HEK293 (cell line): ENCODE results near the gene KATNB1.

Source experiments
- CTCF ChIA-PET: fragments of 350-600 bp; formaldehyde crosslinking; extraction: SDS; loops from one replicate; lab custom pipeline; 2021; ENCODE audit warnings: antibody characterized with exemption; lab: Yijun Ruan, JAX
- POLR2A ChIA-PET: fragments of 300-600 bp; formaldehyde crosslinking; extraction: SDS; loops from one replicate; lab custom pipeline; 2020; ENCODE audit warnings: antibody characterized with exemption, inconsistent platforms; lab: Yijun Ruan, JAX
- H3K27ac ChIP-seq: fragments of 200-500 bp; sonication (Bioruptor generic); 2 replicates; pipeline ENCODE4 v1.5.1; 2014; ENCODE audit warnings: low read depth, low read length, control low read depth, inconsistent platforms; ENCODE audit errors: extremely low read depth
- H3K36me3 ChIP-seq, 2 experiments: fragments of 200-500 bp in 1 of 2; sonication (Bioruptor generic) in 1 of 2; 1 replicate in 1 of 2; 2 replicates in 1 of 2; pipeline ENCODE4 v1.5.1; 2014 to 2017; ENCODE audit warnings: inconsistent platforms in 2 of 2, low read length in 2 of 2; ENCODE audit not compliant: control insufficient read depth in 2 of 2, insufficient read depth in 1 of 2
- H3K4me1 ChIP-seq: fragments of 200-500 bp; sonication (Bioruptor generic); 2 replicates; pipeline ENCODE4 v1.5.1; 2014; ENCODE audit warnings: mild to moderate bottlenecking, low read length, inconsistent platforms; ENCODE audit not compliant: control insufficient read depth, insufficient read depth
- H3K4me3 ChIP-seq: 2 replicates; pipeline ENCODE4 v1.5.1; 2011; ENCODE audit warnings: low read depth, mild to moderate bottlenecking, control low read depth, low read length, moderate library complexity
- H3K9me3 ChIP-seq: fragments of 200-500 bp; sonication (Bioruptor generic); 2 replicates; pipeline ENCODE4 v1.5.1; 2014; ENCODE audit warnings: low read depth, low read length, inconsistent platforms; ENCODE audit not compliant: control insufficient read depth, insufficient read depth
- BCL11B ChIP-seq: fragments of 450-650 bp; formaldehyde crosslinking; IDR thresholded peaks from 2 replicates; pipeline ENCODE4 v1.5.1; 2016; ENCODE audit warnings: low read depth, missing biosample characterization, missing genetic modification characterization
- GLIS1 ChIP-seq: fragments of 450-650 bp; formaldehyde crosslinking; IDR thresholded peaks from 2 replicates; pipeline ENCODE4 v1.5.1; 2016; ENCODE audit warnings: missing biosample characterization, missing genetic modification characterization
- IKZF3 ChIP-seq: fragments of 450-650 bp; IDR thresholded peaks from 2 replicates; pipeline ENCODE4 v1.5.0; 2018; ENCODE audit warnings: missing biosample characterization, mild to moderate bottlenecking, missing genetic modification characterization, moderate library complexity
- KLF1 ChIP-seq: fragments of 450-650 bp; formaldehyde crosslinking; IDR thresholded peaks from 2 replicates; pipeline ENCODE4 v1.5.1; 2016; ENCODE audit warnings: missing biosample characterization, missing genetic modification characterization
- KLF8 ChIP-seq: fragments of 450-650 bp; formaldehyde crosslinking; IDR thresholded peaks from 2 replicates; pipeline ENCODE4 v1.5.1; 2016; ENCODE audit warnings: missing biosample characterization, missing genetic modification characterization
- KLF9 ChIP-seq: fragments of 450-650 bp; formaldehyde crosslinking; IDR thresholded peaks from 2 replicates; pipeline ENCODE4 v1.5.1; 2016; ENCODE audit warnings: missing biosample characterization, missing genetic modification characterization, low read depth
- MZF1 ChIP-seq: fragments of 450-650 bp; formaldehyde crosslinking; IDR thresholded peaks from 2 replicates; pipeline ENCODE4 v1.5.1; 2017; ENCODE audit warnings: missing biosample characterization, missing genetic modification characterization, borderline replicate concordance
- PATZ1 ChIP-seq: fragments of 450-650 bp; formaldehyde crosslinking; IDR thresholded peaks from 2 replicates; pipeline ENCODE4 v1.5.1; 2016; ENCODE audit warnings: missing biosample characterization, missing genetic modification characterization
- REPIN1 ChIP-seq: fragments of 450-650 bp; formaldehyde crosslinking; IDR thresholded peaks from 2 replicates; pipeline ENCODE4 v1.5.1; 2017; ENCODE audit warnings: missing biosample characterization, missing genetic modification characterization, low read depth
- SCRT2 ChIP-seq: fragments of 450-650 bp; formaldehyde crosslinking; IDR thresholded peaks from 2 replicates; pipeline ENCODE4 v1.5.1; 2016; ENCODE audit warnings: missing biosample characterization, missing genetic modification characterization
- SP2 ChIP-seq: fragments of 450-650 bp; formaldehyde crosslinking; IDR thresholded peaks from 2 replicates; pipeline ENCODE4 v1.5.1; 2016; ENCODE audit warnings: missing biosample characterization, missing genetic modification characterization
- SP3 ChIP-seq: fragments of 450-650 bp; formaldehyde crosslinking; IDR thresholded peaks from 2 replicates; pipeline ENCODE4 v1.5.1; 2016; ENCODE audit warnings: missing biosample characterization, missing genetic modification characterization
- YY2 ChIP-seq: fragments of 450-650 bp; formaldehyde crosslinking; IDR thresholded peaks from 2 replicates; pipeline ENCODE4 v1.5.1; 2016; ENCODE audit warnings: missing biosample characterization, missing genetic modification characterization
- ZBTB17 ChIP-seq: fragments of 450-650 bp; formaldehyde crosslinking; IDR thresholded peaks from 2 replicates; pipeline ENCODE4 v1.5.1; 2016; ENCODE audit warnings: missing biosample characterization, missing genetic modification characterization
- ZBTB48 ChIP-seq: fragments of 450-650 bp; formaldehyde crosslinking; IDR thresholded peaks from 2 replicates; pipeline ENCODE4 v1.5.1; 2016; ENCODE audit warnings: missing biosample characterization, missing genetic modification characterization
- ZBTB6 ChIP-seq: fragments of 450-650 bp; formaldehyde crosslinking; IDR thresholded peaks from 2 replicates; pipeline ENCODE4 v1.5.1; 2017; ENCODE audit warnings: missing biosample characterization, missing genetic modification characterization
- ZBTB8A ChIP-seq: fragments of 450-650 bp; formaldehyde crosslinking; IDR thresholded peaks from 2 replicates; pipeline ENCODE4 v1.5.1; 2016; ENCODE audit warnings: missing biosample characterization, missing genetic modification characterization
- ZEB2 ChIP-seq: fragments of 450-650 bp; formaldehyde crosslinking; IDR thresholded peaks from 2 replicates; pipeline ENCODE4 v1.5.1; 2016; ENCODE audit warnings: missing biosample characterization, missing genetic modification characterization
- ZNF148 ChIP-seq: fragments of 450-650 bp; formaldehyde crosslinking; IDR thresholded peaks from 2 replicates; pipeline ENCODE4 v1.5.0; 2017; ENCODE audit warnings: missing biosample characterization, missing genetic modification characterization, borderline replicate concordance
- ZNF169 ChIP-seq: fragments of 450-650 bp; formaldehyde crosslinking; IDR thresholded peaks from 2 replicates; pipeline ENCODE4 v1.5.1; 2016; ENCODE audit warnings: missing biosample characterization, missing genetic modification characterization
- ZNF335 ChIP-seq: fragments of 450-650 bp; formaldehyde crosslinking; conservative IDR thresholded peaks from 2 replicates; pipeline ENCODE4 v1.5.1; 2016; ENCODE audit warnings: missing biosample characterization, missing genetic modification characterization
- ZNF423 ChIP-seq: fragments of 450-650 bp; formaldehyde crosslinking; IDR thresholded peaks from 2 replicates; pipeline ENCODE4 v1.5.1; 2016; ENCODE audit warnings: missing biosample characterization, missing genetic modification characterization
- ZNF433 ChIP-seq: fragments of 450-650 bp; formaldehyde crosslinking; IDR thresholded peaks from 2 replicates; pipeline ENCODE4 v1.5.1; 2016; ENCODE audit warnings: missing biosample characterization, missing genetic modification characterization, low read depth
- ZNF544 ChIP-seq: fragments of 450-650 bp; formaldehyde crosslinking; IDR thresholded peaks from 2 replicates; pipeline ENCODE4 v1.5.0; 2017; ENCODE audit warnings: missing biosample characterization, missing genetic modification characterization
- ZNF624 ChIP-seq: fragments of 450-650 bp; formaldehyde crosslinking; IDR thresholded peaks from 2 replicates; pipeline ENCODE4 v1.5.1; 2017; ENCODE audit warnings: missing biosample characterization, missing genetic modification characterization
- ZNF660 ChIP-seq: fragments of 450-650 bp; IDR thresholded peaks from 2 replicates; pipeline ENCODE4 v1.5.1; 2018; ENCODE audit warnings: missing biosample characterization, mild to moderate bottlenecking, missing genetic modification characterization
- ZNF707 ChIP-seq: fragments of 450-650 bp; formaldehyde crosslinking; IDR thresholded peaks from 2 replicates; pipeline ENCODE4 v1.5.1; 2016; ENCODE audit warnings: missing biosample characterization, missing genetic modification characterization
- ZNF768 ChIP-seq: fragments of 450-650 bp; formaldehyde crosslinking; IDR thresholded peaks from 2 replicates; pipeline ENCODE4 v1.5.1; 2018; ENCODE audit warnings: missing biosample characterization, mild to moderate bottlenecking, missing genetic modification characterization
- ZNF777 ChIP-seq: fragments of 450-650 bp; formaldehyde crosslinking; IDR thresholded peaks from 2 replicates; pipeline ENCODE4 v1.5.1; 2017; ENCODE audit warnings: missing biosample characterization, missing genetic modification characterization, borderline replicate concordance
- ZNF791 ChIP-seq: fragments of 450-650 bp; formaldehyde crosslinking; IDR thresholded peaks from 2 replicates; pipeline ENCODE4 v1.5.1; 2016; ENCODE audit warnings: missing biosample characterization, missing genetic modification characterization
- TF ChIP-seq, protein P1 (sequence below): fragments of 450-650 bp; formaldehyde crosslinking; IDR thresholded peaks from 2 replicates; pipeline ENCODE4; 2016; ENCODE audit warnings: missing biosample characterization, missing genetic modification characterization
- TF ChIP-seq, protein P2 (sequence below): fragments of 450-650 bp; formaldehyde crosslinking; IDR thresholded peaks from 2 replicates; pipeline ENCODE4 v1.5.1; 2016; ENCODE audit warnings: missing biosample characterization, missing genetic modification characterization

Gene KATNB1

GRCh38 chr16:57801809-57802340 is 66.3 kb downstream of the KATNB1 start:
- POLR2A ChIA-PET: interaction anchor here (1.9 kb wide), 1 partner anchor 8 kb away, joined by 7 read pairs; no protein-coding TSS in a partner anchor
- Histone ChIP-seq H3K36me3 (peaks cover 0 to 7% of the 10 kb centered on the region in 2 experiments; a peak in 1 of 3 replicates), H3K4me1 (peaks cover 3% of the 10 kb centered on the region; the same call in 1 of the 2 replicates), H3K9me3 (no peaks in the 10 kb centered on the region), H3K4me3 (peak overlapping the region; percentile 49), H3K27ac (peak overlapping the region; percentile 50; the same call in 1 of the 2 replicates)
- CTCF ChIA-PET: interaction anchor here (2.7 kb wide), 1 partner anchor 61 kb away, joined by 13 read pairs; no protein-coding TSS in a partner anchor
- peak; percentile 16; the same call in 1 of the 2 replicates for TF ChIP-seq ZNF423 (tag by site-specific recombination)
- TF ChIP-seq KLF9 (tag by site-specific recombination): 0 out of 2 replicates have a peak, but pooled peaks have one; percentile 29
- TF ChIP-seq YY2 (tag by site-specific recombination): no peak
- TF ChIP-seq, protein P1, sequence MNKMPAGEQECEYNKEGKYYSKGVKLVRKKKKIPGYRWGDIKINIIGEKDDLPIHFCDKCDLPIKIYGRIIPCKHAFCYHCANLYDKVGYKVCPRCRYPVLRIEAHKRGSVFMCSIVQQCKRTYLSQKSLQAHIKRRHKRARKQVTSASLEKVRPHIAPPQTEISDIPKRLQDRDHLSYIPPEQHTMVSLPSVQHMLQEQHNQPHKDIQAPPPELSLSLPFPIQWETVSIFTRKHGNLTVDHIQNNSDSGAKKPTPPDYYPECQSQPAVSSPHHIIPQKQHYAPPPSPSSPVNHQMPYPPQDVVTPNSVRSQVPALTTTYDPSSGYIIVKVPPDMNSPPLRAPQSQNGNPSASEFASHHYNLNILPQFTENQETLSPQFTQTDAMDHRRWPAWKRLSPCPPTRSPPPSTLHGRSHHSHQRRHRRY (tag by site-specific recombination): no peak
- peak; percentile 61 for TF ChIP-seq KLF1 (tag by site-specific recombination)
- no peak for TF ChIP-seq BCL11B (tag by site-specific recombination)
- TF ChIP-seq ZNF335 (tag by site-specific recombination): peak; percentile 65
- TF ChIP-seq REPIN1 (tag by site-specific recombination): no peak
- no peak for TF ChIP-seq ZNF544 (tag by site-specific recombination)
- no peak for TF ChIP-seq ZEB2
- no peak for TF ChIP-seq ZNF768 (tag by site-specific recombination)
- TF ChIP-seq SP2: peak; percentile 41
- TF ChIP-seq PATZ1: peak; percentile 42; the same call in 1 of the 2 replicates
- no peak for TF ChIP-seq ZNF707
- no peak for TF ChIP-seq ZNF791
- no peak for TF ChIP-seq ZNF624 (tag by site-specific recombination)
- no peak for TF ChIP-seq ZNF433
- no peak for TF ChIP-seq ZBTB17 (tag by site-specific recombination)
- peak; percentile 40; the same call in 1 of the 2 replicates for TF ChIP-seq KLF8
- TF ChIP-seq ZNF169 (tag by site-specific recombination): no peak
- TF ChIP-seq GLIS1: peak; percentile 59
- TF ChIP-seq ZBTB6 (tag by site-specific recombination): no peak
- peak; percentile 37; the same call in 1 of the 2 replicates for TF ChIP-seq ZBTB48
- no peak for TF ChIP-seq ZNF148 (tag by site-specific recombination)
- TF ChIP-seq MZF1 (tag by site-specific recombination): no peak
- no peak for TF ChIP-seq SCRT2 (tag by site-specific recombination)
- TF ChIP-seq, protein P2, sequence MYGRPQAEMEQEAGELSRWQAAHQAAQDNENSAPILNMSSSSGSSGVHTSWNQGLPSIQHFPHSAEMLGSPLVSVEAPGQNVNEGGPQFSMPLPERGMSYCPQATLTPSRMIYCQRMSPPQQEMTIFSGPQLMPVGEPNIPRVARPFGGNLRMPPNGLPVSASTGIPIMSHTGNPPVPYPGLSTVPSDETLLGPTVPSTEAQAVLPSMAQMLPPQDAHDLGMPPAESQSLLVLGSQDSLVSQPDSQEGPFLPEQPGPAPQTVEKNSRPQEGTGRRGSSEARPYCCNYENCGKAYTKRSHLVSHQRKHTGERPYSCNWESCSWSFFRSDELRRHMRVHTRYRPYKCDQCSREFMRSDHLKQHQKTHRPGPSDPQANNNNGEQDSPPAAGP (tag by site-specific recombination): no peak
- 0 out of 2 replicates have a peak, but pooled peaks have one; percentile 14 for TF ChIP-seq SP3 (tag by site-specific recombination)
- peak; percentile 28; the same call in 1 of the 2 replicates for TF ChIP-seq ZBTB8A (tag by site-specific recombination)
- no peak for TF ChIP-seq ZNF660 (tag by site-specific recombination)
- no peak for TF ChIP-seq ZNF777 (tag by site-specific recombination)
- peak; percentile 53 for TF ChIP-seq IKZF3
